AG09319 (cell line): Measurements from ENCODE around the gene KIAA1549.
A peak's percentile ranks its signal among the peaks of the same experiment; 100 is the strongest.

Source experiments
- DNase-seq: peaks from one replicate; pipeline ENCODE4 v3.0.0-alpha.2; 2010; ENCODE audit warnings: low read depth; ENCODE audit errors: extremely low read depth
- CTCF ChIP-seq: IDR thresholded peaks from 2 replicates; pipeline ENCODE4 v1.5.1; 2011; ENCODE audit warnings: low read depth, mild to moderate bottlenecking, inconsistent platforms, low read length, moderate library complexity

Gene KIAA1549

GRCh38 chr7:138937484-138937883, 43.7 kb downstream of the KIAA1549 start:
- DNase-seq, result no peak
- no peak for TF ChIP-seq CTCF

GRCh38 chr7:138935465-138936011, 45.7 kb downstream of the KIAA1549 start:
- no peak for TF ChIP-seq CTCF
- DNase-seq, result peak; percentile 68

- no peak for TF ChIP-seq CTCF
- DNase-seq, result no peak
Observed at GRCh38 chr7:138934861-138935260, 46.3 kb downstream of the KIAA1549 start.

- DNase-seq, result no peak
- no peak for TF ChIP-seq CTCF
Observed at GRCh38 chr7:138934367-138934766, 46.8 kb downstream of the KIAA1549 start.

- no peak for DNase-seq
- no peak for TF ChIP-seq CTCF
Observed at GRCh38 chr7:138932870-138933269, 48.3 kb downstream of the KIAA1549 start.

- DNase-seq, result no peak
- TF ChIP-seq CTCF, result no peak
Observed at GRCh38 chr7:138932427-138932826, 48.8 kb downstream of the KIAA1549 start.

- DNase-seq, result no peak
- no peak for TF ChIP-seq CTCF
Observed at GRCh38 chr7:138929969-138930368, 51.2 kb downstream of the KIAA1549 start.
